Natural killer cell (primary cell): ENCODE measurements around the gene RPS6KL1. TPM values are rescaled to one million over a fixed set of nuclear protein-coding genes. Genes with fewer than 3 reads are reported as not detected.
A peak's percentile ranks its signal among the peaks of the same experiment; 100 is the strongest.

Source experiments
- ATAC-seq, 3 donors: fragments of 150-1000 bp in 2 of 3; fragments of 200-7000 bp in 1 of 3; cut with Tn5 transposase; 1 replicate in 1 of 3; 2 replicates in 2 of 3; pipeline ENCODE4 v1.10.0; 2021; ENCODE audit warnings: mild to moderate bottlenecking in 2 of 3, moderate library complexity in 2 of 3
- DNase-seq, 2 donors: peaks; one replicate each; pipeline versions ENCODE4 v3.0.0 to v3.0.0-alpha.2; 2013 to 2021; ENCODE audit warnings: mixed read lengths in 1 of 2
- H3K27ac ChIP-seq: one replicate; pipeline ENCODE4 v1.5.1; 2013; ENCODE audit warnings: mild to moderate bottlenecking, low read length
- H3K27me3 ChIP-seq: one replicate; pipeline ENCODE4 v1.6.1; 2013; ENCODE audit warnings: low read length; ENCODE audit not compliant: control insufficient read depth, insufficient read depth
- H3K36me3 ChIP-seq: one replicate; pipeline ENCODE4 v1.6.1; 2013; ENCODE audit warnings: low read length; ENCODE audit not compliant: control insufficient read depth, insufficient read depth
- H3K4me1 ChIP-seq: one replicate; pipeline ENCODE4 v1.6.1; 2013; ENCODE audit warnings: low read length; ENCODE audit not compliant: control insufficient read depth, insufficient read depth
- H3K4me3 ChIP-seq: one replicate; pipeline ENCODE4 v1.5.1; 2013; ENCODE audit warnings: low read length
- H3K9me3 ChIP-seq: one replicate; pipeline ENCODE4 v1.6.1; 2013; ENCODE audit warnings: low read length; ENCODE audit not compliant: control insufficient read depth, insufficient read depth
- H3K27ac Mint-ChIP-seq, 2 donors: one replicate each; pipeline ENCODE4 v1.8.0; 2022; ENCODE audit warnings: mild to moderate bottlenecking in 2 of 2, mixed read lengths in 2 of 2, moderate library complexity in 1 of 2
- H3K27me3 Mint-ChIP-seq, 2 donors: one replicate each; pipeline ENCODE4 v1.8.0; 2022; ENCODE audit warnings: low read depth in 2 of 2, mixed read lengths in 2 of 2
- H3K36me3 Mint-ChIP-seq: one replicate; pipeline ENCODE4 v1.8.0; 2022; ENCODE audit warnings: mixed read lengths
- H3K4me1 Mint-ChIP-seq, 2 donors: one replicate each; pipeline ENCODE4 v1.8.0; 2022; ENCODE audit warnings: mixed read lengths in 2 of 2
- H3K4me3 Mint-ChIP-seq: one replicate; pipeline ENCODE4 v1.8.0; 2022; ENCODE audit warnings: mild to moderate bottlenecking, moderate library complexity, mixed read lengths
- H3K9me3 Mint-ChIP-seq, 2 donors: one replicate each; pipeline ENCODE4 v1.8.0; 2022; ENCODE audit warnings: mixed read lengths in 2 of 2
- CTCF ChIP-seq: fragments of 200-600 bp; IDR thresholded peaks from one replicate; pipeline ENCODE4 v1.8.0; 2022; ENCODE audit warnings: antibody characterized with exemption
- WGBS: methylation state at CpG from one replicate; pipeline ENCODE4 v1.1.7; 2013; ENCODE audit warnings: missing lambda C conversion rate; ENCODE audit not compliant: insufficient coverage; 5-methylcytosine and 5-hydroxymethylcytosine counted together
- intact Hi-C: fragments of 100-400 bp; cut with micrococcal nuclease; formaldehyde crosslinking; loops from one replicate; pipeline ENCODE4 v1.14.2; 2022
- total RNA-seq, 4 donors: library from RNA; stranded (reverse); fragments of 120-200 nt in 1 of 4; gene quantifications; one replicate each; pipeline versions ENCODE4 v1.2.3 to v1.2.4, GENCODE V29; 2013 to 2022

The RPS6KL1 gene
- total RNA-seq, 3 donors from 2014 or later (not counting 1 experiment from before 2014, with no cell fraction given): 1.9 to 7.9 (median 2.9) TPM

DNA sequence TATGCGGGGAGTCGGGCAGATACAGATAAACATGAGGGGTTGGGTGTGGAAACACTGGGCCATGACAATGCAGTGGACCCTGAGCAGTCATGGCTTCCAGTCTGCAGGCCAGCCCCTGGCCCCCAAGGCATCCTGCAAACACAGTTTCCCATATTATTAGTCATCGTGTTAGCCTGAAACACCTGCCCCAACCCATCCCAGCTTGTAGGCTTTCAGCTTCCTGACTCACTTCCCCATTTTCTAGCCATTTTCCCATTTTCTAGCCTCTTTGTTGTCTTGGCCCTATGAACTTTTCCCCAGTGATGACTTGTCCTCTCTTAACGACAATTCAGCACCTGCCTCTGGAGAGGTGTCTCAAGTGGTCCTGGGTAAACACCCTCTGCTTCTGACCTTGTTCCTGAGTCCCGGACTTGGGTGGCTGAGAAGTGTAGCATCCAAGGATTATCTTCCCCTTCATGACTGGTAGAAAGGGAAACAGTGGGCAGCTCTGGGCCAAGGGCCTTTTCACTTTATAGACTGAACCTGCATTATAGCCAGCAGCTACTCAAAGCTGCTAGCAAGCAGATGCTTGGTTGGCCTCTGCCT lies 36.6 kb upstream of the RPS6KL1 start:
- Mint-ChIP-seq H3K4me1 (peaks cover 0 to 17% of the 10 kb centered on the region in 2 donors), H3K4me3 (no peak overlapping the region), H3K36me3 (no peaks in the 10 kb centered on the region), H3K9me3 (no peaks in the 10 kb centered on the region), H3K27ac (no peak overlapping the region), H3K27me3 (peaks cover 12 to 18% of the 10 kb centered on the region in 2 donors)
- H3K27ac ChIP-seq: no peak overlapping the region
- H3K27me3 ChIP-seq: peaks cover 6% of the 10 kb centered on the region
- intact Hi-C loops: no loop called here
- no peaks in the 10 kb centered on the region for H3K36me3 ChIP-seq
- no peak overlapping the region for H3K4me3 ChIP-seq
- peaks cover 18% of the 10 kb centered on the region for H3K4me1 ChIP-seq
- DNase-seq (no peak), ATAC-seq (no peak)
- no peak for TF ChIP-seq CTCF
- WGBS: 83% methylated on average over 5 of the region's 5 CpGs
- H3K9me3 ChIP-seq: no peaks in the 10 kb centered on the region

GRCh38 chr14:74956280-74957072 lies 33.4 kb upstream of the RPS6KL1 start:
- TF ChIP-seq CTCF: no peak
- H3K27me3 Mint-ChIP-seq: peaks cover 0 to 7% of the 10 kb centered on the region in 2 donors
- no peaks in the 10 kb centered on the region for H3K36me3 Mint-ChIP-seq
- no peaks in the 10 kb centered on the region for H3K9me3 Mint-ChIP-seq
- DNase-seq: no peak
- H3K27me3 ChIP-seq: peaks cover 8% of the 10 kb centered on the region
- no peaks in the 10 kb centered on the region for H3K36me3 ChIP-seq
- no peak overlapping the region for H3K4me3 ChIP-seq
- 95% methylated on average over 21 of the region's 24 CpGs for WGBS
- no peak for ATAC-seq
- H3K27ac Mint-ChIP-seq: no peak overlapping the region
- no peak overlapping the region for H3K27ac ChIP-seq
- intact Hi-C loops: no loop called here
- peaks cover 10% of the 10 kb centered on the region for H3K4me1 ChIP-seq
- H3K4me3 Mint-ChIP-seq: peak overlapping the region; percentile 5
- H3K9me3 ChIP-seq: no peaks in the 10 kb centered on the region
- no peaks in the 10 kb centered on the region for H3K4me1 Mint-ChIP-seq

DNA sequence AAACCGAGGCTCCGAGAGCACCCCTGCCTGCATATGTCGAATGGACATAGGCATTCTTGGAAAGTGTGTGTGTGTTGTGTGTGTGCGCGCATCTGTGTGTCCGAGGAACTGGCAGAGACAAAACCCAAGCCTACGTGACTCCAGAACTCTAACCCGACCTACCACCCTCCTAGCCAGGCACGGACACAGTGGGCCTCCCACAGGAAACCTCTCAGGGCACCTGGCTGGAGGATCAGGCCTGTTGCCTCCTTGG lies 32.9 kb upstream of the RPS6KL1 start:
- Histone ChIP-seq H3K27me3 (peaks cover 8% of the 10 kb centered on the region), H3K4me3 (no peak overlapping the region), H3K36me3 (no peaks in the 10 kb centered on the region), H3K27ac (no peak overlapping the region), H3K9me3 (no peaks in the 10 kb centered on the region), H3K4me1 (peaks cover 10% of the 10 kb centered on the region)
- H3K4me3 Mint-ChIP-seq: peak overlapping the region; percentile 50
- H3K36me3 Mint-ChIP-seq: no peaks in the 10 kb centered on the region
- intact Hi-C loops: no loop called here
- H3K27ac Mint-ChIP-seq: no peak overlapping the region
- no peak for DNase-seq
- ATAC-seq: no peak
- TF ChIP-seq CTCF: no peak
- 98% methylated on average over 9 of the region's 9 CpGs for WGBS
- no peaks in the 10 kb centered on the region for H3K4me1 Mint-ChIP-seq
- no peaks in the 10 kb centered on the region for H3K9me3 Mint-ChIP-seq
- H3K27me3 Mint-ChIP-seq: peaks cover 0 to 5% of the 10 kb centered on the region in 2 donors
